Uterus (tissue), 2 donors: ENCODE measurements around the gene RAD51B.

Experiments
- CTCF ChIP-seq, 4 experiments: fragments of 200-600 bp in 2 of 4; fragments of 450-650 bp in 2 of 4; sonication (generic) in 2 of 4; IDR thresholded peaks; one replicate each; pipeline ENCODE4 v1.5.1; 2016 to 2019; ENCODE audit warnings: antibody characterized with exemption in 4 of 4, mild to moderate bottlenecking in 2 of 4, moderate library complexity in 1 of 4
- POLR2A ChIP-seq, 2 donors: fragments of 450-650 bp; IDR thresholded peaks; one replicate each; pipeline ENCODE4 v1.6.1; 2016; ENCODE audit warnings: antibody characterized with exemption in 2 of 2, mild to moderate bottlenecking in 1 of 2, moderate library complexity in 1 of 2

- TF ChIP-seq CTCF (IDR thresholded peaks at IDR 0.05) (no peak), POLR2A (IDR thresholded peaks at IDR 0.05) (no peak)
Observed at GRCh38 chr14:68412505-68413465, 593.2 kb downstream of the RAD51B start.
